HG02571 (cell line): Measurements from ENCODE around the gene ACSL1.

ENCODE experiments used
- ATAC-seq: cut with Tn5 transposase; IDR thresholded peaks from one replicate; pipeline ENCODE4 v1.9.1; 2021; ENCODE audit warnings: mild to moderate bottlenecking, moderate library complexity; ENCODE audit not compliant: unreplicated experiment

ACSL1 gene

GRCh38 chr4:184731056-184731455 lies 94.7 kb downstream of the ACSL1 start:
- ATAC-seq = no peak

GRCh38 chr4:184729946-184730345 lies 95.8 kb downstream of the ACSL1 start:
- no peak for ATAC-seq

DNA sequence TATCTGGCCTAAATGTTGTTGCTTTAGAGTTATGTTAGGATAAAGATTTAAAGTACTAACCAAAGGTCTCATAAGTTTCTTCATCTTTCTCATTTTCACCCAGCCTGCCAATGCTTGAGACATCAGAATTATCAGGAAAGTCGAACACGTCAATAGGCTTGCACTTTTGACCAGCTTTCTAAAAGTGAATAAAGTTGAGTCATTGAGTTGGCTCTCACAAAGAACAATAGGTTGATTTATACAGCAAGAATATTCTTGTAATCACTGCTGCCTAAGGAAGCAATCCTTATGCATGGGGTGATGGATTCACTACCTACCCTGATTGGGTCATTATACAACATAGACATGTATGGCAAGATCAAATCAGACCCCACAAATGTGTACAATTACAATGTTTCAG lies 96.9 kb downstream of the ACSL1 start:
- no peak for ATAC-seq

- no peak for ATAC-seq
These were observed 98.3 kb downstream of the ACSL1 start for GRCh38 chr4:184727430-184727829.

- no peak for ATAC-seq
These were observed 103.0 kb downstream of the ACSL1 start for GRCh38 chr4:184722798-184723197.

DNA sequence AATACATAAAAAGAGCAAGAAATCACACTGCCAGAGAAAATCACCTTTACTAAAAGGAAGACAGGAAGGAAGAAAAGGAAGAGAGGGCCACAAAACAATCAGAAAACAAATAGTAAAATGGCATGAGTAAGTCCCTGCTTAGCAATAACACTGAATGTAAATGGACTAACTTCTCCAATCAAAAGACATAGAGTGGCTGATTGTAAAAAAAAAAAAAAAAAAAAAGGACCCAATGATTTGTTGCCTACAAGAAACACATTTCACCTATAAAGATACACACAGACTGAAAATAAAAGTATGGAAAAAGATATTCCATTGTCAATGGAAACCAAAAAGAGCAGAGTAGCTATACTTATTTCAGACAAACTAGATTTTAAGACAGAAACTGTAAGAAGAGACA lies 104.5 kb downstream of the ACSL1 start:
- no peak for ATAC-seq

- no peak for ATAC-seq
These were observed 106.4 kb downstream of the ACSL1 start for GRCh38 chr4:184719407-184719806.

GRCh38 chr4:184715526-184715925 lies 110.2 kb downstream of the ACSL1 start:
- ATAC-seq = no peak

GRCh38 chr4:184713887-184714286 lies 111.9 kb downstream of the ACSL1 start:
- ATAC-seq = no peak

GRCh38 chr4:184712322-184712721 lies 113.4 kb downstream of the ACSL1 start:
- no peak for ATAC-seq

DNA sequence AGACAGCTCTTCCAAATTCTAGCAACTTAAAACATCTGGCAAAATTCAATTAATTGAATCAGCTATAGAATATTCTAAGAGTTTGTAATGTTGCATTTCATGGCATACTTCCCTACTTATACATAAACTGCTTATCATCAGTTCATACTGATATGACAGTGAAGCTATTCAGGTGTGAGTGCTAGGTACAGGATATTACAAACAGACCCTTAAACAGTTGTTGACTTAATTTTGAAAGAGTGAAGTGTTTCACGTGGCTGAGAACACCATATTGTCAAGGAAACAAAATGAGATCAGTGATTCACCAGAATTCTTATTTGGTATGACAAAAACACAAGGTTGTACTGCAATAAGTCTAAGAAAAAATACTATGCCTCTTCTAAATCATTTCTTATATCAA lies 119.3 kb downstream of the ACSL1 start:
- no peak for ATAC-seq

DNA sequence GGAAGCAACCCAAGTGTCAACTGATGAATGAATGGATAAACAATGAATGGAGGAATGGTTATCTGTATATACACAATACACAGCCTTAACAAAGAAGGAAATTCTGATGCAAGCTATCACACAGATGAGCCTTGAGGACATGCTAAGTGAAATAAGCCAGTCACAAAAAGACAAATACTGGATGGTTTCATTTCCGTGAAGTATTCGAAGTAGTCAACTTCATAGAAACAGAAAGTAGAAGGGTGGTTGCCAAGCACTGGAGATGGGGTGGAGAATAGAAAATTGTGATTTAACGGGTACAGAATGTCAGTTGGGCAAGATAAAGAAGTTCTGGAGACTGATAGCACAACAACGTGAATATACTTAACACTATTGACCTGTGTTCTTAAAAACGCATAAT lies 120.1 kb downstream of the ACSL1 start:
- ATAC-seq = no peak
